HG02938 (cell line): ENCODE results near the gene OR2V1.
"Not testable (repeated sequence)": the region's sequence is repeated elsewhere in the genome, so short reads cannot be mapped to it uniquely, and the experiment has no call there.

Source experiments
- ATAC-seq: cut with Tn5 transposase; IDR thresholded peaks from one replicate; pipeline ENCODE4 v1.9.1; 2021; ENCODE audit warnings: mild to moderate bottlenecking, moderate library complexity; ENCODE audit not compliant: unreplicated experiment

Gene OR2V1

DNA sequence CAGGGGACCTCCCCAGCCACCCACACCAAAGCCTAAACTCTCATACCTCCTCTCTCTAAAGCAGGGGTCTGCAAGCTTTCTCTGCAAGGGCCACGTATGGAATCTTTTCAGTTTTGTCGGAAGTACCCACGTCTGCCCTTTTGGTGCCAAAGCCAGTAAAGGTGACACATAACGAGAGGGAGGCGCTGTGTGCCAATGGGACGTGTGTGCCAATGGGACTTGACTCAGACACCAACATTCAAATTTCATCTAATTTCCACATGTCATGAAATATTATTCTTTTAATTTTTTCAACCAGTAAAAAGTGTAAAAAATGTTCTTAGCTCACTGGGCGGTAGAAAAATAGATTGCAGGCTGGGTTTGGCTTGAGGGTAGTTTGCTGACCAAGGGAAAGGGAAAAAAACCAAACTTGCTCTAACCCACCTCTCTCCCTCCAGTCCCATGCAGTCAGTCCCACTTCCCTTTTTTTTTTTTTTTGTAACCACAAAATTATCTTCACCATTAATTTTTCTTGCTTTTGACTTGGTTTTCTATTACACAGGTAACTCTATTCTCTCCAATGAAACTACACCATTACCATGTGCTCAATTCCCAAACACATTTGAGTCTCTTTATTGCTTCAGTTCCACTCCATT, 25.5 kb downstream of the OR2V1 start:
- ATAC-seq, result no peak

GRCh38 chr5:181104606-181105390, 26.2 kb downstream of the OR2V1 start:
- ATAC-seq, result not testable (repeated sequence)

GRCh38 chr5:181104259-181104568, 26.8 kb downstream of the OR2V1 start:
- ATAC-seq, result not testable (repeated sequence)

DNA sequence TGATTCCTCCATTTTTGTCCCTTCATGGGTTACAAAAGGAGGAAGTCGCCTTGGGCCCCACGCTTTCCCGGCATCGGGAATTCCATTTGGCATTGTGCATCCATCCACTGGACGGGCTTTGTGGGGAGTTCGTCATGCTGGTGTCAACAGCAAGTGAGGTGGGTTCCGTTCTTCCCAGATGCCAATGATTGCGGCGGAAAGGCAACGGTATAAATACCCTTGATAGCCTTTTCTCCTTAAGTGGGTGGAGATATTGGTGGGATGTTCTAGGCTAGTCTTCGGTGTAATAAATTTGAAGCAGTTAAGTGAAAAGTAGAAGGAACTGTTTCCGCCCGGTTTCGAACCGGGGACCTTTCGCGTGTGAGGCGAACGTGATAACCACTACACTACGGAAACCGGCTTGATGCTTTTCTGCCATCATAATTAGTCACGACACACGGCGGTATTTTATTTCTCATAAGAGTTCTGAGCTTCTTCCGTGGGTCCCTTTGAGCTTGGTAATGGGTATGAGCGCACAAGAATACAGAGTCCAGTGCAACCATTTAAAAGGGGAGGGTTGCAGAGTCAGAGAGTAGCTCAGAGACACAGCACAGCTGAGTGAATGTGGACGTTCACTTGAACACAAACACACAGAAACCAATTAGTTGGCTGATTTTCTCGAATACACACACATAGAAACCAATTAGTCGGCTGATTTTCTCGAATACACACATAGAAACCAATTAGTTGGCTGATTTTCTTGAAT, 28.9 kb downstream of the OR2V1 start:
- ATAC-seq, result not testable (repeated sequence)

DNA sequence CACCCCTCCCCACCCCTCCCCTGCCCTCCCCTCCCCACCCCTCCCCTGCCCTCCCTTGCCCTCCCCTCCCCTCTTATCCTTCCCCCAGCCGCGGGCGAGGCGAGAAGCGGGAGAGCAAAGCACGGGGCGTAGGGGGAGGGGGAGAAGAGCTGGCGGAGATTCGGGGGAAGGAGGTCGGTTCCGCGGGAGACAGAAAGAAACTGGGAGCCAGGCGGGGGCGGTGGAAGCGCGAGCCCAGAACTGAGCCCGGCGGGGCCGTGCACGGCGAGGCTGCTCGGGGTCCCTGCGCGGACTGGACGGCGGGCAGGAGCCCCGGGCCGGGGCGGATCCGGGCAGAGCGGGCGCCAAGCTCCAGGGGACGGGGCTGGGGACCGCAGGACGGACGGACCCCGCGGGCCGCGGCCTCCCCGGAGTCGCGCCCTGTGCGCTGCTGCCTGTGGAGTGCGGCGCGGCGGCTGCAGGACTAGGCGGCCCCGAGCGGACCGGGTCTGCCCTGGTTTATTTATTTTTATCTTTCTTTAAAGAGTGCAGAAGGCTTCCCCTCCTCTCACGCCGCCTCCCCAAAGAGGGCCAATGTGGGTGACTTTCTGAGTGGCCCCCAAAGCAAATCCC, 29.8 kb downstream of the OR2V1 start:
- ATAC-seq, result not testable (repeated sequence)

DNA sequence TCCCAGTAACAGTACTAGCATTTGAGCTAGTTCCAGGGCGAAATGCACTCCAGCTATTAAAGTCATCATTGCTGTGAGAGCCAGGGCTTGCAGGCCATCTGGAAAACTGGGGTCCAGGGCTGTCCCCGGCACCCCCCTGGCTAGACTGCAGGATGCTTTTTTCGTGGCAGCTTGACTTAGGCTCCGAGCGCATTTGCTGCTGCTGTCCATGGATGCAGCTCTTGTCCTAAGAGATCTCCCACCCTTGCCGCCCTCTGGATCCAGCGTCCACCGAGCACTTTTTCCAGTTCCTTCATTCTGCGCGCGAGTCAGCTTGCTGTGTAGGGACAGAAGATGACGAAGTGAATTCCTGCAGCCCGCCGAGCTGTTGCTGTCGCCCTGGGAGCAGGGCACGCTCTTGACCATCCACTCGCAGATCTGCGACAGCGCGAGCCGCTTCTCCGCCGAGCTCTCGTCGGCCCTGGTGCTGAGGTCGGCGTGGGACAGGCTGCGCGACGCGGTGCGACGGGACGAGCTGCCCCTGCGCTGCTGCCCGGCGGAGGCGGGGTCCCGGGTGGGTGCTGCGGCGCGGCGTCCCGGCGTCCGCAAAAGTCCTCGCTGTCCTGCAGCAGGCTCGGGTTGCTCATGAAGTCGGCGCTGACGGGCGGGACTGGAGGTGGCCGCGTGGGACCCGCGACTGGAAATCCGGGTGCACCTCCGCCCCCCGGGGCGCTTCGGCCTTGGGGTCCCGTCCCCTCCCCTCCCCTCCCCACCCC, 30.7 kb downstream of the OR2V1 start:
- no peak for ATAC-seq

GRCh38 chr5:181099602-181100086, 31.3 kb downstream of the OR2V1 start:
- ATAC-seq, result no peak

GRCh38 chr5:181098762-181099601, 32.0 kb downstream of the OR2V1 start:
- no peak for ATAC-seq

- ATAC-seq, result not testable (repeated sequence)
Measured at GRCh38 chr5:181097759-181098491, 33.0 kb downstream of the OR2V1 start.

- not testable (repeated sequence) for ATAC-seq
Measured at GRCh38 chr5:181097383-181097753, 33.6 kb downstream of the OR2V1 start.

DNA sequence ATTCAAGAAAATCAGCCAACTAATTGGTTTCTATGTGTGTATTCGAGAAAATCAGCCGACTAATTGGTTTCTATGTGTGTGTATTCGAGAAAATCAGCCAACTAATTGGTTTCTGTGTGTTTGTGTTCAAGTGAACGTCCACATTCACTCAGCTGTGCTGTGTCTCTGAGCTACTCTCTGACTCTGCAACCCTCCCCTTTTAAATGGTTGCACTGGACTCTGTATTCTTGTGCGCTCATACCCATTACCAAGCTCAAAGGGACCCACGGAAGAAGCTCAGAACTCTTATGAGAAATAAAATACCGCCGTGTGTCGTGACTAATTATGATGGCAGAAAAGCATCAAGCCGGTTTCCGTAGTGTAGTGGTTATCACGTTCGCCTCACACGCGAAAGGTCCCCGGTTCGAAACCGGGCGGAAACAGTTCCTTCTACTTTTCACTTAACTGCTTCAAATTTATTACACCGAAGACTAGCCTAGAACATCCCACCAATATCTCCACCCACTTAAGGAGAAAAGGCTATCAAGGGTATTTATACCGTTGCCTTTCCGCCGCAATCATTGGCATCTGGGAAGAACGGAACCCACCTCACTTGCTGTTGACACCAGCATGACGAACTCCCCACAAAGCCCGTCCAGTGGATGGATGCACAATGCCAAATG, 34.1 kb downstream of the OR2V1 start:
- ATAC-seq, result not testable (repeated sequence)

DNA sequence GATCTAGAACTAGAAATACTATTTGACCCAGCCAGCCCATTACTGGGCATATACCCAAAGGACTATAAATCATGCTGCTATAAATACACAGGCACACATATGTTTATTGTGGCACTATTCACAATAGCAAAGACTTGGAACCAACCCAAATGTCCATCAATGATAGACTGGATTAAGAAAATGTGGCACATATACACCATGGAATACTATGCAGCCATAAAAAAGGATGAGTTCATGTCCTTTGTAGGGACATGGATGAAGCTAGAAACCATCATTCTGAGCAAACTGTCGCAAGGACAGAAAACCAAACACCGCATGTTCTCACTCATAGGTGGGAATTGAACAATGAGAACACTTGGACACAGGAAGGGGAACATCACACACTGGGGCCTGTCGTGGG, 35.8 kb downstream of the OR2V1 start:
- not testable (repeated sequence) for ATAC-seq

DNA sequence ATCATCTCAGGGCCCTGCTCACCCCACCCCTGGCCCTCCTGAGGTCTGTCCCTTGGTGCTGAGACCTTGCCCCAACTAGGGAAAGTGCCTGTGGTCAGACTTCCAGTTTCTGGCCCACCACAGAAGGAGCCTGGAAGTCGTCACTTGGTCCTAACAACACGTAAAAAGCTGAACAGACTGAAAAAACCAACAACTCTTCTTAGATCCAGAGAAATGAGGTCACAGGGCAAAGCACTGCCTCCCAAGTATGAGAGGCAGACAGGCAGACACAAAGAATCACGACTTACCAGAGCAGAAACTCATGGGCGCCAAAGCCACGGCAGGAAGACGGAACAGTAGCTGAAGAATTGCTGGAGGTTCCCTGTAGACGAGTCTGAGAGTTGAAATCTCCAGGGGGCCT, 38.5 kb downstream of the OR2V1 start:
- ATAC-seq, result no peak

- no peak for ATAC-seq
Measured at GRCh38 chr5:181088289-181088688, 42.7 kb downstream of the OR2V1 start.

DNA sequence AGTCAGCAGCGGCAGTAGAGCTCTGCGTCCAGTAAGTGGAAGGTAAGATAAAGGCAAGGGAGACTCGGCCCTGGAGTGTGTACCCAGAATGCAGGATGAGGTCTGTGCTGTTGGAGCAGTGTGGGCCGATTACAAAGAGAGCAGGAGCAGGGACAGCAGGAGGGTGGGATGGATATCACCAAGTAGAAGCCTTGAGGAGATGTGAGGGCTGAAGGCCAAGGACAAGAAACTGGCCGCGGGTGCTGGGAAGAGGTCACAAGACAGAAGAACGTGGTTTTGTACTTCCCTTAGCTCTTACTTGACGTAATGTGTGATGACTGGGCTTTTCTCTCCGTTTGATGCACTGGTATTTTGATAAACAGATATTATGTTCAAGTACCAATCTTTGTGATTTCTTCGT, 43.7 kb downstream of the OR2V1 start:
- ATAC-seq, result no peak

DNA sequence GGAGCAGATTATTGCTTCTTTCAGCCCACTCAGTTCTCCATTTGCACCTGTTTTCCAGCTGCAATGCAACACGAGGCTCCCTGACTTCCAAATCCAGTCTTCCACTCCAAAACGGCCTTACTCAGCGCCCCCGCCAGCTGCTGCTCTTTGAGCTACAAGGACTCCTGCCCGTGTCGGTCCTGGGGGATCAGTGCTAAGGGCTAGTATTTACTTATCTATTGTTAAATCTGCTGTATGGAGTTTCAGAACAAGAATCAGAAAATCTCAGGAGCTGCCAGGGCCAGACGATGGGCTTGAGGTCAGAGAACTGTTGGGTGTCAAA, 44.1 kb downstream of the OR2V1 start:
- ATAC-seq, result no peak

GRCh38 chr5:181086026-181086883, 44.7 kb downstream of the OR2V1 start:
- no peak for ATAC-seq
